Ectodermal cell (in vitro differentiated cells): ENCODE measurements around the gene DDHD1.

ENCODE experiments used
- H3K27ac ChIP-seq: 2 replicates; pipeline ENCODE4 v1.7.0; 2013; ENCODE audit warnings: mild to moderate bottlenecking, low read depth, low read length; ENCODE audit not compliant: insufficient read depth, poor library complexity, severe bottlenecking
- H3K27me3 ChIP-seq: 2 replicates; pipeline ENCODE4 v1.7.0; 2013; ENCODE audit warnings: mild to moderate bottlenecking, low read length; ENCODE audit not compliant: insufficient read depth, control insufficient read depth, poor library complexity, severe bottlenecking
- H3K36me3 ChIP-seq: one replicate; pipeline ENCODE4 v1.7.0; 2013; ENCODE audit warnings: low read length; ENCODE audit not compliant: control insufficient read depth, insufficient read depth
- H3K4me1 ChIP-seq: one replicate; pipeline ENCODE4 v1.7.0; 2013; ENCODE audit warnings: low read length; ENCODE audit not compliant: control insufficient read depth, insufficient read depth
- H3K4me3 ChIP-seq: 2 replicates; pipeline ENCODE4 v1.7.0; 2013; ENCODE audit warnings: low read depth, low read length, control low read depth; ENCODE audit not compliant: insufficient read depth
- H3K9me3 ChIP-seq: 2 replicates; pipeline ENCODE4 v1.7.0; 2013; ENCODE audit warnings: mild to moderate bottlenecking, low read length, moderate library complexity; ENCODE audit not compliant: control insufficient read depth
- WGBS, 2 experiments: methylation state at CpG; one replicate each; pipeline ENCODE4 v1.1.7; 2013; ENCODE audit warnings: missing lambda C conversion rate in 2 of 2; 5-methylcytosine and 5-hydroxymethylcytosine counted together

Gene DDHD1

GRCh38 chr14:53002576-53002975, 150.5 kb downstream of the DDHD1 start:
- no peaks in the 10 kb centered on the region for H3K36me3 ChIP-seq
- no peaks in the 10 kb centered on the region for H3K4me1 ChIP-seq
- 81 to 83% methylated on average over 5 of the region's 5 CpGs for WGBS, 2 experiments

GRCh38 chr14:53001787-53002378, 151.2 kb downstream of the DDHD1 start:
- H3K4me3 ChIP-seq, result no peak overlapping the region
- H3K36me3 ChIP-seq, result no peaks in the 10 kb centered on the region
- no peaks in the 10 kb centered on the region for H3K4me1 ChIP-seq
- no peaks in the 10 kb centered on the region for H3K27me3 ChIP-seq
- 85 to 93% methylated on average over 6 to 7 of the region's 7 CpGs for WGBS, 2 experiments
- H3K27ac ChIP-seq, result no peak overlapping the region
- no peaks in the 10 kb centered on the region for H3K9me3 ChIP-seq

More at GRCh38 chr14:53002576-53002975, 150.5 kb downstream of the DDHD1 start:
- Histone ChIP-seq H3K27ac (no peak overlapping the region), H3K9me3 (no peaks in the 10 kb centered on the region), H3K27me3 (no peaks in the 10 kb centered on the region), H3K4me3 (no peak overlapping the region)

- Histone ChIP-seq H3K36me3 (no peaks in the 10 kb centered on the region), H3K27ac (no peak overlapping the region)
Observed at GRCh38 chr14:52998376-52999015, 154.6 kb downstream of the DDHD1 start.

GRCh38 chr14:52996493-52996892, 156.6 kb downstream of the DDHD1 start:
- WGBS, 2 experiments, result 85 to 89% methylated on average over 2 of the region's 2 CpGs
- H3K4me1 ChIP-seq, result no peaks in the 10 kb centered on the region
- no peak overlapping the region for H3K27ac ChIP-seq
- no peaks in the 10 kb centered on the region for H3K36me3 ChIP-seq
- H3K9me3 ChIP-seq, result no peaks in the 10 kb centered on the region
- H3K4me3 ChIP-seq, result no peak overlapping the region
- H3K27me3 ChIP-seq, result no peaks in the 10 kb centered on the region

More at GRCh38 chr14:52998376-52999015, 154.6 kb downstream of the DDHD1 start:
- Histone ChIP-seq H3K9me3 (no peaks in the 10 kb centered on the region), H3K4me3 (no peak overlapping the region), H3K27me3 (no peaks in the 10 kb centered on the region), H3K4me1 (no peaks in the 10 kb centered on the region)
- WGBS, 2 experiments, result 95 to 96% methylated on average over 6 of the region's 6 CpGs

GRCh38 chr14:52995998-52996397, 157.1 kb downstream of the DDHD1 start:
- Histone ChIP-seq H3K36me3 (no peaks in the 10 kb centered on the region), H3K4me3 (no peak overlapping the region), H3K27ac (no peak overlapping the region), H3K4me1 (no peaks in the 10 kb centered on the region), H3K27me3 (no peaks in the 10 kb centered on the region), H3K9me3 (no peaks in the 10 kb centered on the region)
- WGBS, 2 experiments, result 96 to 100% methylated on average over 1 of the region's 1 CpG

- Histone ChIP-seq H3K36me3 (no peaks in the 10 kb centered on the region), H3K4me1 (no peaks in the 10 kb centered on the region), H3K27me3 (no peaks in the 10 kb centered on the region), H3K27ac (no peak overlapping the region), H3K4me3 (no peak overlapping the region), H3K9me3 (no peaks in the 10 kb centered on the region)
- WGBS, 2 experiments, result 100% methylated on average over 1 of the region's 1 CpG
Observed at GRCh38 chr14:52992236-52992870, 160.8 kb downstream of the DDHD1 start.

GRCh38 chr14:52988139-52988538, 165.0 kb downstream of the DDHD1 start:
- Histone ChIP-seq H3K27me3 (no peaks in the 10 kb centered on the region), H3K9me3 (no peaks in the 10 kb centered on the region), H3K4me1 (no peaks in the 10 kb centered on the region), H3K27ac (no peak overlapping the region), H3K4me3 (no peak overlapping the region), H3K36me3 (no peaks in the 10 kb centered on the region)

GRCh38 chr14:52987514-52987913, 165.6 kb downstream of the DDHD1 start:
- Histone ChIP-seq H3K4me1 (no peaks in the 10 kb centered on the region), H3K27ac (no peak overlapping the region), H3K9me3 (no peaks in the 10 kb centered on the region), H3K4me3 (no peak overlapping the region), H3K27me3 (no peaks in the 10 kb centered on the region), H3K36me3 (no peaks in the 10 kb centered on the region)
- 73 to 76% methylated on average over 3 of the region's 3 CpGs for WGBS, 2 experiments

GRCh38 chr14:52987042-52987441, 166.1 kb downstream of the DDHD1 start:
- no peaks in the 10 kb centered on the region for H3K9me3 ChIP-seq
- no peak overlapping the region for H3K27ac ChIP-seq
- 64 to 77% methylated on average over 2 of the region's 2 CpGs for WGBS, 2 experiments
- H3K36me3 ChIP-seq, result no peaks in the 10 kb centered on the region
- H3K27me3 ChIP-seq, result no peaks in the 10 kb centered on the region
- no peaks in the 10 kb centered on the region for H3K4me1 ChIP-seq
- H3K4me3 ChIP-seq, result no peak overlapping the region
